Chondrocyte (in vitro differentiated cells): ENCODE data around the gene MT1E. TPM values are rescaled to one million over a fixed set of nuclear protein-coding genes. Genes with fewer than 3 reads are reported as not detected.
"Not testable (repeated sequence)": the region's sequence is repeated elsewhere in the genome, so short reads cannot be mapped to it uniquely, and the experiment has no call there.

Source experiments
- DNase-seq: peaks from one replicate; pipeline ENCODE4 v3.0.0; 2021; ENCODE audit warnings: mixed read lengths, low spot score
- H3K27ac Mint-ChIP-seq: one replicate; pipeline ENCODE4 v1.8.0; 2021; ENCODE audit warnings: mild to moderate bottlenecking, moderate library complexity, mixed read lengths; ENCODE audit not compliant: unreplicated experiment
- H3K27me3 Mint-ChIP-seq: 2 replicates; pipeline ENCODE4 v1.8.0; 2021; ENCODE audit warnings: low read depth, mixed read lengths
- H3K36me3 Mint-ChIP-seq: 2 replicates; pipeline ENCODE4 v1.8.0; 2021; ENCODE audit warnings: low read depth, mixed read lengths
- H3K4me1 Mint-ChIP-seq: 2 replicates; pipeline ENCODE4 v1.8.0; 2021; ENCODE audit warnings: low read depth, mild to moderate bottlenecking, mixed read lengths
- H3K4me3 Mint-ChIP-seq: one replicate; pipeline ENCODE4 v1.8.0; 2021; ENCODE audit warnings: mild to moderate bottlenecking, moderate library complexity, mixed read lengths; ENCODE audit not compliant: unreplicated experiment
- H3K9me3 Mint-ChIP-seq: 2 replicates; pipeline ENCODE4 v1.8.0; 2021; ENCODE audit warnings: low read depth, mixed read lengths
- total RNA-seq: library from RNA; stranded (reverse); gene quantifications from 3 replicates; pipeline ENCODE4 v1.2.1, GENCODE V29; 2021
- TF ChIP-seq, protein P1 (sequence below): fragments of 200-600 bp; sonication (generic); IDR thresholded peaks from 2 replicates; pipeline ENCODE4 v1.5.0; 2021; ENCODE audit warnings: antibody characterized with exemption, mild to moderate bottlenecking, moderate library complexity

The MT1E gene
- total RNA-seq, 1 donor from 2014 or later: 31.4 TPM

DNA sequence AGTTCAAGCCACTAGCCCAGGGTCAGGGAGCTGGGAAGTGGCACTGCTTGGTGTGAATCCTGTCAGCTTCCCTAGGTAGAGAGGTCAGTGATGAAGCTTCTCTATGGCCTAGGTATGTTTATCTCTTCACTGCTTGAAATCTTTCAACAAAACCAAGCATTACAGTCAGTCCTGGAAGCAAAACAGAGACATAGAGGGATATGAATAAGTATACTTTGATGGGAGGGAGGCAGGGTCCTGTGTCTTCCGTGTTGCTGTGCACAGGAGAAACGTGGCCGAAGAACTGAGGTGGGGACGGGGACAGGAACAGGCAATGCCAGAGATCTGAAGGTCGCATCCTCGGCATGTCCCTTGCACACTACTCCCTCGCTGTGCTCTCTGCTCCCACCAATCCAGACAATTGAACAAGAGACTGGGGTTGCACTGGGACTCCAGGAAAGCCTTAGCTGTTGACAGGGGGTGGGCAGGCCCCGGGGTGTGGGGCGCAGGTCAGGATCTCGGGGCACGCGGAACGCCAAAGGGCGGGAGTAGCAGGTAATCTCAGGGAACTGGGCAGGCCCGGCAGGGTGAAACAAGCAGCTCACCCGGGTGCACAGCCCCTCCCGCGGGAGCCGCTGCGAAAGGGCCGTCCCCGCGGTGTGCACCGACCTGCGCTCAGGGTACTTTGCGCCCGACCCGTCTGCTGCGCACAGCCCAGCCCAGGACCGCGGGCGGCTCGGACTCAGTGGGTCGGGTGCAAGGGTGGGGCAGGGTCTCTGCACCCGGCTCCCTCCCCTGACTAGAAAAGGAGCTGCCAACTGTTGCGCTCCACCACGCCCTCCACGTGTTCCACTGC, 43.6 kb downstream of the MT1E start, which contains the start of gene MT1H:
TSS of gene MT1H (plus strand) at position 810 of the 835 bp plus-strand sequence. CDS start 71 bp downstream, outside the sequence.
- TF ChIP-seq, protein P1, sequence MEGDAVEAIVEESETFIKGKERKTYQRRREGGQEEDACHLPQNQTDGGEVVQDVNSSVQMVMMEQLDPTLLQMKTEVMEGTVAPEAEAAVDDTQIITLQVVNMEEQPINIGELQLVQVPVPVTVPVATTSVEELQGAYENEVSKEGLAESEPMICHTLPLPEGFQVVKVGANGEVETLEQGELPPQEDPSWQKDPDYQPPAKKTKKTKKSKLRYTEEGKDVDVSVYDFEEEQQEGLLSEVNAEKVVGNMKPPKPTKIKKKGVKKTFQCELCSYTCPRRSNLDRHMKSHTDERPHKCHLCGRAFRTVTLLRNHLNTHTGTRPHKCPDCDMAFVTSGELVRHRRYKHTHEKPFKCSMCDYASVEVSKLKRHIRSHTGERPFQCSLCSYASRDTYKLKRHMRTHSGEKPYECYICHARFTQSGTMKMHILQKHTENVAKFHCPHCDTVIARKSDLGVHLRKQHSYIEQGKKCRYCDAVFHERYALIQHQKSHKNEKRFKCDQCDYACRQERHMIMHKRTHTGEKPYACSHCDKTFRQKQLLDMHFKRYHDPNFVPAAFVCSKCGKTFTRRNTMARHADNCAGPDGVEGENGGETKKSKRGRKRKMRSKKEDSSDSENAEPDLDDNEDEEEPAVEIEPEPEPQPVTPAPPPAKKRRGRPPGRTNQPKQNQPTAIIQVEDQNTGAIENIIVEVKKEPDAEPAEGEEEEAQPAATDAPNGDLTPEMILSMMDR: no peak
- no peaks in the 10 kb centered on the region for H3K9me3 Mint-ChIP-seq
- H3K27ac Mint-ChIP-seq: no peak within 1 kb of the TSS
- H3K36me3 Mint-ChIP-seq: no peaks in the 10 kb centered on the region
- no peak for DNase-seq
- H3K27me3 Mint-ChIP-seq: peaks cover 45% of the 10 kb centered on the region
- H3K4me1 Mint-ChIP-seq: peaks cover 4% of the 10 kb centered on the region
- H3K4me3 Mint-ChIP-seq: no peak within 1 kb of the TSS

DNA sequence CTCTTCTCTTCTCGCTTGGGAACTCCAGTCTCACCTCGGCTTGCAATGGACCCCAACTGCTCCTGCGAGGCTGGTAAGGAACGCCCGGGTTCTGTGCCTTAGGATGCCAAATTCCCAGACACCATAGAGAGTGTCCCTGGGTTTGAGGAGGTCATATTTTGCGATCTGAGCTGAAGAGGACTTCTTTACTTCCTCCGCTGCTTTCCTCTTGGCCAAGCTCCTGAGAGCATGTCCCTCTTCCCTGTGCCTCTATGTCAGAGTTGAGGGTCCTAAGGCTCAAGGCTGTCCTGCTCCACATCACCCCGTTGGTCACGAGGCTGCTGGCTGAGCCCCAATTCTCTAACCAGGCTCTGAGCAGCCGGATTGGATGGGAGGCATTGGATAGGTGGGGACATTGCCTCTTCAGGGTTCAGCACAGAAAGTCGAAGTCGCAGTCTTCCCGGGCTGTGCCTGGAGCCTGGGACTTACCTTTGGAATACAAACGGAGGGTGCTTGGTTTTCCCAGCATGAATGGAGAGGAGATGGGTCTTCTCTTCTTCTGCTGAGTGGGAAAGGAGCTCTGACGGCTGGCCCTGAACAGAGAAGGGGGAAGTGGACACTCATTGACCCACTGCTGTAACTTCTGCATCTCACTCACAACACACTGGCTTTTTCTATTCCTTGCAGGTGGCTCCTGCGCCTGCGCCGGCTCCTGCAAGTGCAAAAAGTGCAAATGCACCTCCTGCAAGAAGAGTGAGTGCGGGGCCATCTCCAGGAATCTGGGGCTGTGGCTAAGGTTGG, 44.4 kb downstream of the MT1E start:
- TF ChIP-seq, protein P1: no peak
- Mint-ChIP-seq H3K27ac (no peak overlapping the region), H3K27me3 (peaks cover 41% of the 10 kb centered on the region), H3K4me3 (no peak overlapping the region), H3K9me3 (no peaks in the 10 kb centered on the region), H3K4me1 (peaks cover 4% of the 10 kb centered on the region), H3K36me3 (no peaks in the 10 kb centered on the region)
- no peak for DNase-seq

DNA sequence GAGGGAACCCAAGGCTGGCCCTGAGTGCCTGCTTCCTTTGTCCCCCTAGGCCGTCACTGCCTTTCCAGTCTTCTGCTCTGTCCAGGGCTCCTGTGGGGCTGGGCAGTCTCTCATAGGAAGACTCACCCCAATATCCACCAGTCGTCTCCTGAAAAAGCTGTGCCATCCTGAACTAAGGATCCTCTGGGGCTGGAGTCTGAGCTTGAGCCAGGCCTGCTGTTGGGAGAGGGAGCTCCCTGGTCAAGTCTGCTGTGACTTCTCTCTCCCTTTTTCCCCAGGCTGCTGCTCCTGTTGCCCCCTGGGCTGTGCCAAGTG, 45.0 kb downstream of the MT1E start:
- TF ChIP-seq, protein P1: no peak
- no peak for DNase-seq
- no peaks in the 10 kb centered on the region for H3K9me3 Mint-ChIP-seq
- no peak overlapping the region for H3K4me3 Mint-ChIP-seq
- H3K36me3 Mint-ChIP-seq: peaks cover 3% of the 10 kb centered on the region
- no peak overlapping the region for H3K27ac Mint-ChIP-seq
- H3K27me3 Mint-ChIP-seq: peaks cover 41% of the 10 kb centered on the region
- peaks cover 8% of the 10 kb centered on the region for H3K4me1 Mint-ChIP-seq

DNA sequence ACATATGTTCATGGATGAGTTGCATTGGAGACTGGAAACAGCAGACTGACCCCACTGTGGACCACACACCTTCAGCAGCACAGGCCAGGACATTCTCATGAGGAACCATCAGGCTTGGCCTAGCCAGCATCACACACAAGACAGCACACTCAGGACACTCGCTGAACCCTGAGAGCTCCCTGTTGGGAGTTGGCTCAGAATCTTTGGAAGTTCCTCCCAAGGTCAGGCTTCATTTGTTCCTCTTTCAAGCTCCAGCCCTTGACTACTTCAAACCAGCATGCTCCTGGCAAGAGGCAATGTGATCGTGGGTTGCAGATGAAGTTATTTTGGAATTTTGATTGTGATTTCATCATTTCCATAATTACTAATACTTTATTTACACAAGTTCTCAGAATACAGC, 46.1 kb downstream of the MT1E start:
- peaks cover 15% of the 10 kb centered on the region for H3K4me1 Mint-ChIP-seq
- H3K9me3 Mint-ChIP-seq: not testable (repeated sequence)

DNA sequence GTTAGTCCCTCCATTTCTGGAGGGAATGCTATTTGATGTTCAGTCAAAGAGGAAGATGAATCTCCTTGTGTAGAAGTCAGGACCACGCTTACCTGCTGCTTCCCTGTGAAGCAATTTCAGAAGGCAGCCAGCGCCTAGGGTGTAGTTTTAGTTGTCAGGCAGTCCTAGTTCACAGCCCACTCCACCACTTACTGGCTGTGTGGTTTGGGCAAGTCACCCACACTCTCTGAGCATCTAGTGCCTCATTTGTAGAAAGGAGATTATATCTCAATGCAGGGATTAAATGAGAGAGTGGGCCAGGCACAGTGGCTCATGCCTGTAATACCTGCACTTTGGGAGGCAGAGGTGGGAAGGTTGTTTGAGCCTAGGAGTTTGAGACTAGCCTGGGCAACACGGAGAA, 46.6 kb downstream of the MT1E start:
- peaks cover 15% of the 10 kb centered on the region for H3K4me1 Mint-ChIP-seq
- H3K27ac Mint-ChIP-seq, DNase-seq, H3K9me3 Mint-ChIP-seq, H3K4me3 Mint-ChIP-seq, H3K36me3 Mint-ChIP-seq: not testable (repeated sequence)
- peaks cover 38% of the 10 kb centered on the region for H3K27me3 Mint-ChIP-seq

More for the DNA sequence above, 46.1 kb downstream of the MT1E start:
- H3K27me3 Mint-ChIP-seq: peaks cover 38% of the 10 kb centered on the region
- not testable (repeated sequence) for H3K36me3 Mint-ChIP-seq, H3K27ac Mint-ChIP-seq, H3K4me3 Mint-ChIP-seq, DNase-seq

DNA sequence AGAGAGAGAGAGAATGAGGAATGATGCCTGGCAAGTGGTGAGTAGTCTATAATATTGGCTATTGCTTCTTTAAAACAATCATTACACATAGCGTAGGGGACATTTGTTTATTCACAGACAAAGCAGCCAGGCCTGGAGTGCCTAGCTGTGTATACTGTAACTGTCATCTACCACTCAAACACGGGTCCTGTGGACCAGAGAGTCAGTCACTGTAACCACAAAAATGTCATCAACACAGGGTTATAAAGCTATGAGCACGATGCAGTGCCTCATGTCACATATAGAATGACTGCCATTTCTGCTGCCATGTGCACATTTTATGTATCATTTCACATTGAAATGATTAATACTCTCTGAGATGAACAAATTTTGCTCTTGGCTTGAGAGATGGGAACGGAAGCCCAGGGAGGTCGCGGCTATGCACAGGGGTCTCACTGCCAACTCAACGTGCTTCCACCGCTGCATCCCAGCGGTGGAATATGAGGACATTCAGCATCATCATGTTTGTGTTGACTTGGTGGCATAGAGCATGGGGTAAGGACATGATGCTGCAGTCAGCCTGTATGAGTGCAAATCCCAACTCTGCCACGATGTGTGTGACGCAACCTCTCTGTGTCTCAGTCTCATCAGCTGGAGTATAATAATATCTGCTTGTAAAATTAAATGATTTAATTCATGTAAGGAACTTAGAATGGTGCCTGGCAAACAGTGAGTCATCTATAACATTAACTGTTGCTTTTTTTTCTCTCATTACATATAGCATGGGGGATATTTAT, 47.4 kb downstream of the MT1E start:
- TF ChIP-seq, protein P1: no peak
- Mint-ChIP-seq H3K27me3 (peaks cover 31% of the 10 kb centered on the region), H3K36me3 (peaks cover 3% of the 10 kb centered on the region), H3K4me3 (no peak overlapping the region), H3K9me3 (no peaks in the 10 kb centered on the region), H3K27ac (no peak overlapping the region), H3K4me1 (peaks cover 15% of the 10 kb centered on the region)
- DNase-seq: no peak
